ENCODE measurements around the gene AMIGO2. TPM values are rescaled to one million over a fixed set of nuclear protein-coding genes. Genes with fewer than 3 reads are reported as not detected.
A peak's percentile ranks its signal among the peaks of the same experiment; 100 is the strongest.

The AMIGO2 gene
- total RNA-seq, 1 experiment from 2014 or later = 16.7 TPM

DNA sequence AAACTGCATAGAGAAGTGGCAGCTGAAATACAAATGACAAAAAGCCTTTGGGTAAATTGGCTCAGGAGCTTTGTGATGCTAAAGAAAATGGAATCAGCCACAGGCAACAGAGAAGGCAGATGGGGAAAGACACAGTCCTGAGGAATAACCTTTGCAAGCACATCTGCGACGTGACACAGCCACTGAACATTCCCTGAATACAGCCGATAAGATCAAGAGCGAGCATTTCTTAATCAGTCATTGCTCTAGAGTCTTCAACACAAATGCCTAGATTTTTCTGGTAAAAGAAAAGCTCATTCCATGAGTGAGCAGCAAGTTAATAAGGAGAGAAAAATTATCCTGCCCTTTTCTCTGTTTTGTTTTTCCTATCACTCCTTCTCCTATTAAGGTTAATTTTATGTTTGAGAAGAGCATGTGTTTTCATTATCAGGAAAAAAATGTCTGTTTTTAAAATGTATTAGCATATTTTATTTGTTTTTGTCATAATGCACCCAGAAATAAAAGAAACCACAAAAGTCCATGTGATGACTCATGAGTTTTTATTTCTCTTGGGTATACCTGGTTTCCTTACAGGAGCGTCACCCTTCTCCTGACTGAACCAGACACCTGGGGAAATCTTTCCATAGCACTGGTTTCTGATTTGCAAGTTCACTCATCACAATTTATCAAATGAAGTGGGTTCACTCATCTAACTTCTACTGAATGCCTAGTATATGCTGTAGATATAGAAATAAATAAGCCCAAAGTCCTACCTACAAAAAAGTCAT is 45.8 kb downstream of the AMIGO2 start:
- Histone ChIP-seq H3K27me3 (replicated peaks; ENCODE audit: insufficient read depth, low read depth, low read length, poor library complexity) (no peaks in the 10 kb centered on the region), H3K9me3 (ENCODE audit: low read depth, low read length, poor library complexity, severe bottlenecking) (no peaks in the 10 kb centered on the region), H3K27ac (ENCODE audit: low read depth, low read length, poor library complexity, severe bottlenecking) (no peak overlapping the region), H3K36me3 (ENCODE audit: insufficient read depth, low read length, poor library complexity, severe bottlenecking) (no peaks in the 10 kb centered on the region), H3K4me1 (ENCODE audit: insufficient read depth, low read length, poor library complexity, severe bottlenecking) (no peaks in the 10 kb centered on the region), H3K4me3 (ENCODE audit: low read depth, low read length, poor library complexity, severe bottlenecking) (no peak overlapping the region)
- POLR2A ChIA-PET (ENCODE audit: low non-redundant PET) = no interaction called here
- TF ChIP-seq, protein P1, sequence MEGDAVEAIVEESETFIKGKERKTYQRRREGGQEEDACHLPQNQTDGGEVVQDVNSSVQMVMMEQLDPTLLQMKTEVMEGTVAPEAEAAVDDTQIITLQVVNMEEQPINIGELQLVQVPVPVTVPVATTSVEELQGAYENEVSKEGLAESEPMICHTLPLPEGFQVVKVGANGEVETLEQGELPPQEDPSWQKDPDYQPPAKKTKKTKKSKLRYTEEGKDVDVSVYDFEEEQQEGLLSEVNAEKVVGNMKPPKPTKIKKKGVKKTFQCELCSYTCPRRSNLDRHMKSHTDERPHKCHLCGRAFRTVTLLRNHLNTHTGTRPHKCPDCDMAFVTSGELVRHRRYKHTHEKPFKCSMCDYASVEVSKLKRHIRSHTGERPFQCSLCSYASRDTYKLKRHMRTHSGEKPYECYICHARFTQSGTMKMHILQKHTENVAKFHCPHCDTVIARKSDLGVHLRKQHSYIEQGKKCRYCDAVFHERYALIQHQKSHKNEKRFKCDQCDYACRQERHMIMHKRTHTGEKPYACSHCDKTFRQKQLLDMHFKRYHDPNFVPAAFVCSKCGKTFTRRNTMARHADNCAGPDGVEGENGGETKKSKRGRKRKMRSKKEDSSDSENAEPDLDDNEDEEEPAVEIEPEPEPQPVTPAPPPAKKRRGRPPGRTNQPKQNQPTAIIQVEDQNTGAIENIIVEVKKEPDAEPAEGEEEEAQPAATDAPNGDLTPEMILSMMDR (conservative IDR thresholded peaks at IDR 0.05; ENCODE audit: low read depth, low read length) = no peak
- no peak for TF ChIP-seq EZH2 (IDR thresholded peaks at IDR 0.05; ENCODE audit: borderline replicate concordance, low read depth, low read length, poor library complexity, severe bottlenecking)
- CTCF ChIA-PET = interaction anchor here (3.2 kb wide), 1 partner anchor 364 kb away, joined by 80 read pairs; no protein-coding TSS in a partner anchor
- no peak for DNase-seq (ENCODE audit: low spot score)
- no TSS peak for BruUV-seq (replicated peaks)
- intact Hi-C loops (cut with micrococcal nuclease; ENCODE audit: unreplicated experiment) = loop anchor here (2.0 to 10.0 kb wide), 5 partner anchors 38 to 653 kb away; no protein-coding TSS in a partner anchor

DNA sequence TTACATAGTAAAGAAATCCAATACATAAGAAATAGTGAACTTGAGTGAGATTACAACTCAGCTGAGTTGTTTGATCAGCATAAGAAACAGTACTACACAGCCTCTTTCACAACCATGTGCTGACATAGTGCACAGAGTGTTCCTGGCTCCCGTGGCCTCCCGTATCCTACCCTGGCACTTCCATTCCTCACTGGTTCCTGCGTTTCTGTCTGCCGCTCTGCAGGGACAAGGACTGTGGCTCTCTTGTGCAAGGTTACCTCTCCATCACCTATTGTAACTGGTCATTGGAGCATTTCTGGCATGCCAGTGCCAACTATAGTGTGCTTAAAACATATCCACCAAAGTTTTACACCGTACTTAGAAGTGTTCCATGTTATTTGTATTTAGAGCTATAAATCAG is 46.7 kb downstream of the AMIGO2 start:
- Histone ChIP-seq H3K27me3 (replicated peaks; ENCODE audit: insufficient read depth, low read depth, low read length, poor library complexity) (no peaks in the 10 kb centered on the region), H3K27ac (ENCODE audit: low read depth, low read length, poor library complexity, severe bottlenecking) (no peak overlapping the region), H3K4me1 (ENCODE audit: insufficient read depth, low read length, poor library complexity, severe bottlenecking) (no peaks in the 10 kb centered on the region), H3K9me3 (ENCODE audit: low read depth, low read length, poor library complexity, severe bottlenecking) (no peaks in the 10 kb centered on the region), H3K4me3 (ENCODE audit: low read depth, low read length, poor library complexity, severe bottlenecking) (no peak overlapping the region), H3K36me3 (ENCODE audit: insufficient read depth, low read length, poor library complexity, severe bottlenecking) (no peaks in the 10 kb centered on the region)
- ChIA-PET CTCF (interaction anchor here (0.9 to 3.2 kb wide), 9 partner anchors 12 to 805 kb away, joined by 3 to 80 read pairs (median 4); partner anchors contain the start of genes AMIGO2 and PCED1B), POLR2A (ENCODE audit: low non-redundant PET) (interaction anchor here (0.6 kb wide), 1 partner anchor 363 kb away, joined by 3 read pairs; no protein-coding TSS in a partner anchor)
- no TSS peak for BruUV-seq (replicated peaks)
- no peak for DNase-seq (ENCODE audit: low spot score)
- TF ChIP-seq EZH2 (IDR thresholded peaks at IDR 0.05; ENCODE audit: borderline replicate concordance, low read depth, low read length, poor library complexity, severe bottlenecking) = no peak
- TF ChIP-seq, protein P1 (conservative IDR thresholded peaks at IDR 0.05; ENCODE audit: low read depth, low read length) = no peak
- intact Hi-C loops (cut with micrococcal nuclease; ENCODE audit: unreplicated experiment) = loop anchor here (2.0 to 10.0 kb wide), 4 partner anchors 39 to 654 kb away; no protein-coding TSS in a partner anchor

DNA sequence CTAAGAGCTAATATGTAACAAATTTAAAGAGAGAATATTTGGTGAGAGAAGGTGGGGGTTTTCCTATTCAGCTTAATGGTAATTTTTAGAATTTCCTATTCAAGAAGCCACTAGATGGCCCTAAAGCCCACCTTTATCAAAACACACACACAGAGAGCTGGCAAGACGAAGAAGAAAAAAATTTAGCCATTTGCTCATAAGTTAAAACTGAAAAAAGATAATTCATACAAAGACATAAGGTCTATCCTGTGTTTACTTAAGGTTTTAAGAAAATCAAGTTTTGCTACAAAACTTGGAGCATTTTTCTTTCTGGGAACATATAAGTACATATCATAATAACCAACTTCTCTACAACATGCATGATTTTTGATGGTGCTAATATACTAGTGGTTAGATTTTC is 47.1 kb downstream of the AMIGO2 start:
- ChIA-PET CTCF (interaction anchor here (0.9 to 3.2 kb wide), 9 partner anchors 11 to 806 kb away, joined by 3 to 80 read pairs (median 4); partner anchors contain the start of genes AMIGO2 and PCED1B), POLR2A (ENCODE audit: low non-redundant PET) (interaction anchor here (0.6 to 1.0 kb wide), 2 partner anchors 363 to 365 kb away, joined by 3 to 4 read pairs; no protein-coding TSS in a partner anchor)
- H3K36me3 ChIP-seq (ENCODE audit: insufficient read depth, low read length, poor library complexity, severe bottlenecking) = no peaks in the 10 kb centered on the region
- H3K27me3 ChIP-seq (replicated peaks; ENCODE audit: insufficient read depth, low read depth, low read length, poor library complexity) = no peaks in the 10 kb centered on the region
- H3K4me1 ChIP-seq (ENCODE audit: insufficient read depth, low read length, poor library complexity, severe bottlenecking) = no peaks in the 10 kb centered on the region
- peak; percentile 78 for DNase-seq (ENCODE audit: low spot score)
- intact Hi-C loops (cut with micrococcal nuclease; ENCODE audit: unreplicated experiment) = loop anchor here (2.0 to 10.0 kb wide), 4 partner anchors 40 to 655 kb away; no protein-coding TSS in a partner anchor
- BruUV-seq (replicated peaks) = no TSS peak
- H3K9me3 ChIP-seq (ENCODE audit: low read depth, low read length, poor library complexity, severe bottlenecking) = no peaks in the 10 kb centered on the region
- no peak overlapping the region for H3K27ac ChIP-seq (ENCODE audit: low read depth, low read length, poor library complexity, severe bottlenecking)
- no peak overlapping the region for H3K4me3 ChIP-seq (ENCODE audit: low read depth, low read length, poor library complexity, severe bottlenecking)
- no peak for TF ChIP-seq EZH2 (IDR thresholded peaks at IDR 0.05; ENCODE audit: borderline replicate concordance, low read depth, low read length, poor library complexity, severe bottlenecking)
- TF ChIP-seq, protein P1 (conservative IDR thresholded peaks at IDR 0.05; ENCODE audit: low read depth, low read length) = peak; percentile 71

All from A673 (cell line).